Nucleus accumbens (tissue), 56 donors: ENCODE measurements around the gene ERICH3.
"Not testable (repeated sequence)": the region's sequence is repeated elsewhere in the genome, so short reads cannot be mapped to it uniquely, and the experiment has no call there.

ENCODE experiments used
- DNase-seq, 56 donors: peaks; one replicate each; lab custom pipeline; 2025; lab: John Stamatoyannopoulos, UW

Gene ERICH3

GRCh38 chr1:74681851-74682250 is 8.3 kb upstream of the ERICH3 start:
- no peak for DNase-seq

- DNase-seq: no peak
These were observed 7.9 kb upstream of the ERICH3 start for GRCh38 chr1:74681449-74681848.

GRCh38 chr1:74681001-74681400 is 7.4 kb upstream of the ERICH3 start:
- DNase-seq: no peak

GRCh38 chr1:74679811-74680210 is 6.2 kb upstream of the ERICH3 start:
- DNase-seq: no peak

- DNase-seq: no peak
These were observed 4.3 kb upstream of the ERICH3 start for GRCh38 chr1:74677926-74678325.

- DNase-seq: no peak
These were observed 871 bp upstream of the ERICH3 start for GRCh38 chr1:74674278-74675048.

GRCh38 chr1:74670866-74671265 is 2.7 kb downstream of the ERICH3 start:
- not testable (repeated sequence) for DNase-seq

GRCh38 chr1:74654708-74655107 is 18.9 kb downstream of the ERICH3 start:
- DNase-seq: no peak

- DNase-seq: no peak
These were observed 20.9 kb downstream of the ERICH3 start for GRCh38 chr1:74652711-74653139.

- DNase-seq: no peak
These were observed 23.0 kb downstream of the ERICH3 start for GRCh38 chr1:74650561-74650960.

GRCh38 chr1:74641876-74642275 is 31.7 kb downstream of the ERICH3 start:
- no peak for DNase-seq

GRCh38 chr1:74641161-74641560 is 32.4 kb downstream of the ERICH3 start:
- DNase-seq: no peak

GRCh38 chr1:74637296-74637695 is 36.3 kb downstream of the ERICH3 start:
- no peak for DNase-seq

- DNase-seq: no peak
These were observed 44.3 kb downstream of the ERICH3 start for GRCh38 chr1:74629283-74629682.

- DNase-seq: no peak
These were observed 49.9 kb downstream of the ERICH3 start for GRCh38 chr1:74623716-74624115.

- DNase-seq: no peak
These were observed 53.4 kb downstream of the ERICH3 start for GRCh38 chr1:74620242-74620641.

- DNase-seq: no peak
These were observed 54.6 kb downstream of the ERICH3 start for GRCh38 chr1:74618974-74619373.

- no peak for DNase-seq
These were observed 59.7 kb downstream of the ERICH3 start for GRCh38 chr1:74613894-74614293.

- no peak for DNase-seq
These were observed 61.7 kb downstream of the ERICH3 start for GRCh38 chr1:74611887-74612286.

- DNase-seq: no peak
These were observed 62.6 kb downstream of the ERICH3 start for GRCh38 chr1:74610961-74611360.

GRCh38 chr1:74609810-74610371 is 63.7 kb downstream of the ERICH3 start:
- no peak for DNase-seq

- no peak for DNase-seq
These were observed 76.9 kb downstream of the ERICH3 start for GRCh38 chr1:74596717-74597116.
